ENCODE results near the gene CCDC167.

The CCDC167 gene

GRCh38 chr6:37535759-37536490, 36.2 kb upstream of the CCDC167 start:
- TF ChIP-seq, protein P1, sequence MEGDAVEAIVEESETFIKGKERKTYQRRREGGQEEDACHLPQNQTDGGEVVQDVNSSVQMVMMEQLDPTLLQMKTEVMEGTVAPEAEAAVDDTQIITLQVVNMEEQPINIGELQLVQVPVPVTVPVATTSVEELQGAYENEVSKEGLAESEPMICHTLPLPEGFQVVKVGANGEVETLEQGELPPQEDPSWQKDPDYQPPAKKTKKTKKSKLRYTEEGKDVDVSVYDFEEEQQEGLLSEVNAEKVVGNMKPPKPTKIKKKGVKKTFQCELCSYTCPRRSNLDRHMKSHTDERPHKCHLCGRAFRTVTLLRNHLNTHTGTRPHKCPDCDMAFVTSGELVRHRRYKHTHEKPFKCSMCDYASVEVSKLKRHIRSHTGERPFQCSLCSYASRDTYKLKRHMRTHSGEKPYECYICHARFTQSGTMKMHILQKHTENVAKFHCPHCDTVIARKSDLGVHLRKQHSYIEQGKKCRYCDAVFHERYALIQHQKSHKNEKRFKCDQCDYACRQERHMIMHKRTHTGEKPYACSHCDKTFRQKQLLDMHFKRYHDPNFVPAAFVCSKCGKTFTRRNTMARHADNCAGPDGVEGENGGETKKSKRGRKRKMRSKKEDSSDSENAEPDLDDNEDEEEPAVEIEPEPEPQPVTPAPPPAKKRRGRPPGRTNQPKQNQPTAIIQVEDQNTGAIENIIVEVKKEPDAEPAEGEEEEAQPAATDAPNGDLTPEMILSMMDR (IDR thresholded peaks at IDR 0.05) = no peak

DNA sequence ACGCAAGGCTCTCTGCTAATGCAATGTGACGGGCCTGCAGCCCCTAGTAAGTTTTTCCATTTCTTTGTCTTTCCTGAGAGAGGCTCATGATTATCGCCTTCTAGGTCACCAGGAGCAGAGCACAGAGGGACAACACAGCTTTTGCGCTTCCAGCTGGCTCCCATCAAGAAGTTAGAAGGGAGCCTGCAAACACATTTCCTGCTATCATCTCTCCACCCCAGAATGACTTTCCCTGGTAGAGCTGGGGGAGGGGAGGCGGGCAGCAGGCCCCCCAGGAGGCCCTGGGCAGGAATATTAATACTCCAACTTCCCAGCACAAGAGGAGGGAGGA, 35.7 kb upstream of the CCDC167 start:
- TF ChIP-seq, protein P1 (IDR thresholded peaks at IDR 0.05) = no peak

DNA sequence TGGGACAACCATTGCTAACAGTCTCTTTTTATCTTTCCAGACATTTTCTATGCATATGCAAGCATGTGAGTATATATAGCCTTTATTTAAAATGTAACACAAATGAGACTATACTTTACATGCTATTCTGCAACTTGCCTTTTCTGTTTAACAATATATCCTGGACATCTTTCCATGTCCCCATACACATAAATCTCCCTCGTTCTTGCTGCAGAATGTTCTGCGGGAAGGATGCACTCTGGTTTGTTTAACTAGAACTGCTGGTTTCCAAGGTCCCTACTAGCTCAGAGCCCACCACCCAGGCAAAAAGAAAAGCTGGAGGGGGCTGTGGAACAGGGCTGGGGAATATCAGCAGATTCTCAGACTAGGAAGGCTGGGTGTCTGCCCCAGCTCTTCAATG, 35.2 kb upstream of the CCDC167 start:
- TF ChIP-seq, protein P1 (IDR thresholded peaks at IDR 0.05) = no peak

DNA sequence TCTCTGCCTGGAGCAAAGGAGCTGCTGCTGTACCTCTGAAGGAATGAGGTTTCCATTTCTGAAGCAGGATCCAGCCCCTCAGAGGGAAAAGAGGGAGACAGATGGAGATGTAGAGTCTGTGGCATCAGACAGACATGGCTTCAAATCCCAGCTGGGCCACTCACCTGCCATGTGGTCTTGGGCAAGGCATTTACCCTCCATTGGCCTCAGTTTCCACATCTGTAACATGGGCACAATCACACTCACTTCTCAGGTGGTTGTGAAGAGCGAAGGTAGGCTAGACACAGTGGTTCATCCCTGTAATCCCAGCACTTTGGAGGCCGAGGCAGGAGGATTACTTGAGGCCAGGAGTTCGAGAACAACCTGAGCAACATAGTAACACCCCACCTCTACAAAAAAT, 32.4 kb upstream of the CCDC167 start:
- TF ChIP-seq, protein P1 (IDR thresholded peaks at IDR 0.05) = no peak

DNA sequence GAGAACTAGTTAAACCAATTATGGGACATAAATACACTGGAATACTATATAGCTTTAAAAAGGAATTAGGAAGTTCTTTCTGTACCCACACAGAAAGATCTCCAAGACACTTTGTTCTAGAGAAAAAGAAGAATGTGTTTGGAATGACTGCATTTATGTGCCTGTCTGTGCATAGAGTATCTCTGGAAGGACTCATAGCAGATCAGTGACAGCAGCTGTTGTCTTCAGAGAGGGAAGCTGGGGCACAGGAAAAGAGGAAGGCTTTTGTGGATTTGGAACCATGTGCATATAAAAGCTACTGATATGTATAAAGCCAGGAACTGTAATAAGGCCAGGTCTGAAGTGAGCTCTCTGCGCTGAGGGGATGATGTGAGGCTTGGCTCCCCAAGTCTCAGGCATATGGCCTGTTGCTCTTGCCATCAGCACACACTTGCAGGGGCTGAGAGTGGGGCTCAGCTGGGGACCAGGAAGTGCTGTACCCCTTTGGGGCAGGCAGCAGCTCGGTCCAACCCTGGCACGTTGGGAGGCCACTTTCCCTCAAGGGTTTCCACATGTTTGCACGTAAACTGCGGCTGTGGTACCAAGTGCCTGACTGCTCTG, 31.8 kb upstream of the CCDC167 start:
- TF ChIP-seq, protein P1 (IDR thresholded peaks at IDR 0.05) = no peak

DNA sequence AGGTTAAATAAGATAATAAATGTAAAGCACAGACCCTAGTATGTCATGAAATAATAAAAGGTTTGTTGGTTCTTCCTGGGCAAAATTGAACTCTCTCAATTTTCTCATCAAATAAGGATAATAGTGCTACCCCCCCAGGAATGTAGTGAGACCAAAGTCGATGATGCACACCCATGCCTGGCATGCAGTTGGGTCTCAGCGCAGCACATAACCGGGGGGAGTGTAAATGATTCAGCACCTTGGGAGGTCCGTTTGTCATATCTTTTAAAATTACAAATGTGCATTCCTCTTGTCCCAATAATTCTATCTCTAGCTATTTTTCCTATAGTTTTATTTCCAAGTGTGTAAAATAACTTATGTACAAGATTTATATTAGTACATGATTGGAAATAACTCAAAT, 31.3 kb upstream of the CCDC167 start:
- TF ChIP-seq, protein P1 (IDR thresholded peaks at IDR 0.05) = no peak

DNA sequence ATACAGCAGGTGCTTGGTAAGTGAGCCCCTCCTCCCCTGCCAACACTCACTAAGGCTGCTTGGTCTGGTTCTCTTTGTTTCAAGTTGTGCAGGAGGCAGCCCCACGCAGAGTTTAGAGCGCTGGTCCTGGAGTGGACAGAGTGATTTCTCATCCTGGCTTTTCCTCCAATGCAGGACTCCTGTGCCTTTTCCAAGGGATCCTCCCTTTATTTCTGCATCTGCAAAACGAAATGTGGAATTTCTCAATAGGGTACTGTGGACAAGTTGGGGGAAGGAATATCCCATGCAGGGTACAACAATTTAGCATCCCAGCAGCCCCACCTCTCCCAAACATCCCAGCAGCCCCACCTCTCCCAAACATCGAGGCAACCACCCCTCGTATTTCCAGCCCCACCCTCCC, 30.6 kb upstream of the CCDC167 start:
- TF ChIP-seq, protein P1 (IDR thresholded peaks at IDR 0.05) = no peak
